Esophagus mucosa (tissue), 1 donor: Measurements from ENCODE around the gene SEZ6. TPM values are rescaled to one million over a fixed set of nuclear protein-coding genes. Genes with fewer than 3 reads are reported as not detected.
A peak's percentile ranks its signal among the peaks of the same experiment; 100 is the strongest.

ENCODE experiments used
- ATAC-seq: fragments of 200-7000 bp; cut with Tn5 transposase; one replicate; pipeline ENCODE4 v1.9.1; 2020
- total RNA-seq: library from RNA; stranded (reverse); gene quantifications from one replicate; pipeline ENCODE4 v1.2.4, GENCODE V29; 2023
- donor health status: DM: yes; HTN: yes; CAD: no.

Gene SEZ6
- total RNA-seq, 1 donor from 2014 or later, result not detected

DNA sequence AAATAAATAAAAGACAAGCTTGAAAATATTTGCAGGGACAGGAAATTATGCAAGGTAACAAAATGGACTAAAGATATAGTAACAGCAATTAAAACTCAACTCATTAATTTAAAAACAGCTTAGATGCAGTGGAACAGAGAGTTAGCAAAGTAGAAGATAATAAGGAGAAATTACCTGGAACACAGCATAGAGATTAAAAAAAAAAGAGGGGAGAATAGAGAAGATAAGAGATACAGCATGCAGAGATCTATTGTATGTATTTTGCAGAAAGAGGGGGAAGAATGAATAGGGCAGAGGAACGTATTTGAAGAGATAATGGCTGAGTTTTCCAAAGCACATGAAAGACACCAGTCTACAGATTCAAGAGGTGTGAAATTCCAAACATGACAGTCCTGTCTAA lies 28.7 kb upstream of the SEZ6 start:
- no peak for ATAC-seq

DNA sequence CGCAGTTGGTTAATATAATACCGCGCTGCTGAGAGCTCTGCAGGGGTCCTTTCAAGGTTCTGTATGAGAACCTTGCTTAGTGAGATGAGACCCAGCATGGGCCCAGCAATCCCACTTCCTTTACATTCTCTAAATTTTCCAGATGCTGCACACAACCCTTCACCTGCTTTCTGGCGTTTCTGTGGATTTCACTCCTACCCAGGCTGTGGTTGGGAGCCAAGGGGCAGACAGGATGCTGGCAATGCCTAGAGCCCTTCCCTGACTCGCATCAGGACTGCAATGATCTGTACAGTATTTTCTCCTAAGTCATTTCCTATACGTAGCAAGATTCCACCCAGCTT lies 27.0 kb upstream of the SEZ6 start:
- ATAC-seq, result no peak

- no peak for ATAC-seq
Measured at GRCh38 chr17:29032013-29032856, 26.4 kb upstream of the SEZ6 start.

DNA sequence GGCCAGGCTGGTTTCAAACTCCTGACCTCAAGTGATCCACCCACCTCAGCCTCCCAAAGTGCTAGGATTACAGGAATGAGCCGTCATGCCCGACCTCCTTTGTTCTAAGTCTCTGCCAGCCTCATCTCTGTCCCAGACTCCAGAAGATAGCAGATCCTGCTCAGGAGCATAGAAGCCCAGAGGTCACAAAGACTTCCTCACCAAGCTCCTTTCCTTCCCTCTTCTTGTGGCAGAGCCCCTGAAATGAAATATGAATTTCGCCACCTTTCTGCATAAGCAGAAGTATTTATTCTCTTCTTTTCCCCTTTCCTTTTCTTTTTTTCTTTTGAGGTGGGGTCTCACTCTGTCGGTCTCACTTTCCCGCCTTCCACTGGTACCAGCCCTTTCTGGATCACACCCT lies 25.7 kb upstream of the SEZ6 start:
- no peak for ATAC-seq

DNA sequence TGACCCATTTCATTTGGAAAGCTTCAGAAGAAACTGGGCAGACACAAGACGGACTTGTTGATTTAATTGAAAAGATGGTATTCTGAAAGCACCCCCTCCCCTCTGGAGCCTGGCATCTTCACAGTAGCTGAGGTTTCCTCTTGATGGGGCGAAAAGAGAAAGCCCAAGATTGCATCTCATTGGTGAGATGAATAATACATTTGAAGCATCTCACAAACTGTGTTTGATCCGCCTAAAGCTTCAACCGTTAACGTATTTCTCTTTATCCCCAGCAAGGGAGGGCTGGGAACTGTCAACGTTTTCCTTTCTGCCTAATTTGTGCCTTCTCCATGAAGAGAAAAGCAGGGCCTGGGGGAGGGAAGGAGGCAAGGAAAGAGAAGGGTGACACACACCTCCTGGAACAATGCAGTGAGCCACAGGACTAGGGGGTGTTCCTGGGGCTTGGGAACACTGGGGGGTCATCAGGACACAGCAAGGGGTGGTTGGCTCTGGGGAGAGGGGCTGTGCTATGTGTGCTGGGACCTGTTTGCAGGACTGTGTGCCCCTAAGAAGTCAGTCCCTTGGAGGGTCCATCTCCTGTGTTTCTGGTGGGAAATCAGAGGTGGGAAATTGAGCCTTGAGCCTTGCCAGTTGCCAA lies 18.6 kb upstream of the SEZ6 start:
- no peak for ATAC-seq

GRCh38 chr17:29022074-29022473 lies 16.2 kb upstream of the SEZ6 start:
- no peak for ATAC-seq

DNA sequence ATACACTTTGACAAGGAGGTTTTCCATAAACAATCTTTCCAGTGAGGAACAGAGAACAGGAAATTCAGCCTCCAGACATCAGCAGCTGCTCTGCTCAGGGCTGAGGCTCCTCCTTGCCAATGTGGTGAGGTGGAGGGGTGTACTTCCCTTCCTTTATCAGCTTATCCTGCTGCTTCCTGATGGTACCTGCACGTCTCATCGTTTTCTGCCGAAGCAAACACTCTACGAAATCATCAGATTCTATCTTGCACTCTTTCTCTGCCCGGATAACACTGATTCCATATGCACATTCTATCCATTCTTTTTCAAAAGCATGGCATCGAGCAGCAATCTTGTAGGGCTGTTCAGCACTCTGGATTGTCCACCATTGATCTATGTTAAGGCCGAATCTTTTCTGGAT lies 15.4 kb upstream of the SEZ6 start:
- ATAC-seq, result no peak

- ATAC-seq, result no peak
Measured at GRCh38 chr17:29020576-29020975, 14.7 kb upstream of the SEZ6 start.

GRCh38 chr17:29019475-29020181 lies 13.8 kb upstream of the SEZ6 start:
- peak; percentile 34 for ATAC-seq

GRCh38 chr17:29018788-29019474 lies 13.1 kb upstream of the SEZ6 start:
- ATAC-seq, result no peak

- ATAC-seq, result no peak
Measured at GRCh38 chr17:29016345-29017210, 10.7 kb upstream of the SEZ6 start.

- no peak for ATAC-seq
Measured at GRCh38 chr17:29014716-29015115, 8.9 kb upstream of the SEZ6 start.

GRCh38 chr17:29012535-29012934 lies 6.7 kb upstream of the SEZ6 start:
- ATAC-seq, result no peak

DNA sequence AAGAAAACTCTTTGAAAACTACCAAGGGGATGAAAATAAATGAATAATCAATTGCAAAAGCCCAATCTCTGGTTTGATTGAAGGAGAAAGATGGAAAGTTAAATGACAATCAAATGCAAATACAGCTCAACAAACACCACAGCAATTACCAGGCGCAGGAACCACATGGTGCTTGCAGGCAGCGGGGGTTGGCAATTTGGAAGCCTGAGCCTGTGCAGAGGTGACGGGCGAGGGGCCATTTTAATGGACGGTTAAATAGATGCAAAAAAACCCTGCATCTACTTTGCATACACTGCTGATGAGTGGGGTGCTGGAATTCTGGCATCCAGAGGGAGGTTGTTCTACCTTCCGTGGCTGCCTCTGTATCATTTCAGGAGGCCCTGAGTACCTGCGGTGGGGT lies 4.8 kb upstream of the SEZ6 start:
- no peak for ATAC-seq

DNA sequence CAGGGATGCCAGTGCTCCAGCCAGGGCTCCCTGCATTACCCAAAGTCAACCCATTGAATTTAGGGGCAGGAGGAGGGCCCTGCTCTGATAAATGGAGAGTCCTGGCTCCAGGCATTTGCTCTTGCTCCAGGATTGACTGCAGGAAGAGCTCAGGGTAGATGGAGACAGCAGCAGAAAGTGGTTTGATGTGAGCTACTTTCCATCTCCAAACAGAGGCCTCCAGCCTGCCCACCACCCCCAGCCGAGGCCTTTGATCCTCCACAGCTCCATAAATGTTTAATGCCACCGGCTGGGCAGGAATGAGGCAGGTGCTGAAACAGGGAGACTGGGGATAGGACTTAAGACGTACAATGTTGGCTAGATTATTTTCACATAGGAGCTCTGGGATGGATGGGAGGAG lies 4.3 kb upstream of the SEZ6 start:
- no peak for ATAC-seq

DNA sequence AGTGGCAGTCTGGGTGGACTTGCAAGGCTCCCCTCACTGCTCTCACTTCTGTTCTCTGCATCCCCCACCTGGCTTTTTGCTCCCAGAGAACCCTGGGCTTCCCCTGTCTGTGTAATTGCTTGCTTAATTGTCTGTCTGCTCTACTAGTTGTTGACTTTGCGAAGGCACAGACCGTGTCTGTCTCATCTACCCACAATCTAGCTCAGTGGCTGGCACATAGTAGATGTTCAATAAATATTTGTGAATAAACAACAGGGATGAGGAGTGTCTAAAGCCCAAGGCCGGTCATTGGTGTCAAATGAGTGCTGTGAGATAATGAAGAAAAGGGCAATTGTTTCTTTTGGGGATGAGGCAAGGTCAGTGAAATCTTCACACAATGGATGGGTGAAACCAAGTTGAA lies 2.8 kb upstream of the SEZ6 start:
- ATAC-seq, result no peak

- peak; percentile 73 for ATAC-seq
Measured at GRCh38 chr17:29007860-29008455, 2.1 kb upstream of the SEZ6 start.

DNA sequence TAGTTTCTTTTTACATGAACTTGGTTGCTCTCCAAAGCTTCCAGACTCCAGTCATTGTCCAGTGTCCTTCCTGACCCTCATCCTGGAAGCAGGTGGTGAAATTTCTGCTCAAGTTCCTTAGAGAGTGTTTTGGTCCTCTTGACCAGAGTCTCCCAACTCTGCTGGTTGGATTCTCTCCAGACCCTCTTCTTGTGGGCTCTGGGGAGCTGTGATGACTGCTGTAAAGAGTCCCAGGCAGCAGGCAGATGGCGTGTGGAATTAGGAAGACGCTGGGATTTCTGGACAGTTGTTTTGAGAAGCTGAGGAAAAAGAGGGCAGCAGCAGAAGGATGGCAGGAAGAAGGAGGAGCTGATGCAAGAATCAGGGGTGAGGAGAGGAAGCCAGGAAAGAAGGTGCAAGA lies 1.6 kb upstream of the SEZ6 start:
- ATAC-seq, result no peak

DNA sequence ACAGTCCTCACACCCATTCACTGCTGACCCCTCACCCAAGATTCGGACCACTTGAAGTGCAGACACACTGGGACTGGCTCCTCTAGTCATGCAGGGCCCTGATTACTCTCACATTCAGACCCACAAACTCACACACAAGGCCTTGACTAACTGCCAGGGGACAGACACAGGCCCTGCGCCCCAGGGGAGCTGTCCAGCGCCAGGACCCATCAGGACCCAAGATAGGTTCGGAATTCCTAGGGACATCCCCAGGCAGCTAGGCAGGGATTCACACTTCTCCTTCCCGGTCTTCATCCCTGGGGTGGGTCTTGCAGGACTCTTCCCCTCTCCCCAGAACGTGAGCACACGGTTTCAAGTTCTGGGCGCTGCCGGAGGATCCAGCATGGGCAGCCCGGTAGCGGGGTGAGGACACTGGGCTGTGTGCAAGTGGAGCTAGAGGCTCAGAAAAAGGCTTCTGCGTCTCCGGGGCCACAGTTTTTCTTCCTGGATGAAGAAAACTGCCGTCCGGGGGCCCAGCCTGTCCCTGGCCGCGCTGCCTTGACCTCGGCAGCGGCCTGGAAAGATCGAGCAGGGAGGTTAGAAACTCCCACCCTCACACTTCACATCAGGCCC lies 1.6 kb downstream of the SEZ6 start:
- no peak for ATAC-seq

- ATAC-seq, result no peak
Measured at GRCh38 chr17:29003289-29003688, 2.5 kb downstream of the SEZ6 start.

GRCh38 chr17:29002811-29003210 lies 3.0 kb downstream of the SEZ6 start:
- no peak for ATAC-seq
